Head of caudate nucleus (tissue), 42 donors: Measurements from ENCODE around the gene POTEH.
"Not testable (repeated sequence)": the region's sequence is repeated elsewhere in the genome, so short reads cannot be mapped to it uniquely, and the experiment has no call there.

Experiments used
- DNase-seq, 42 donors: peaks; one replicate each; pipeline versions ENCODE4 v3.0.0 to v3.0.0-alpha.2; 2020 to 2021; ENCODE audit warnings: mixed read lengths in 7 of 42
- intact Hi-C: fragments of 100-400 bp; cut with DNase I; formaldehyde crosslinking; loops from one replicate; pipeline ENCODE4 v1.15.0; 2022

The POTEH gene

DNA sequence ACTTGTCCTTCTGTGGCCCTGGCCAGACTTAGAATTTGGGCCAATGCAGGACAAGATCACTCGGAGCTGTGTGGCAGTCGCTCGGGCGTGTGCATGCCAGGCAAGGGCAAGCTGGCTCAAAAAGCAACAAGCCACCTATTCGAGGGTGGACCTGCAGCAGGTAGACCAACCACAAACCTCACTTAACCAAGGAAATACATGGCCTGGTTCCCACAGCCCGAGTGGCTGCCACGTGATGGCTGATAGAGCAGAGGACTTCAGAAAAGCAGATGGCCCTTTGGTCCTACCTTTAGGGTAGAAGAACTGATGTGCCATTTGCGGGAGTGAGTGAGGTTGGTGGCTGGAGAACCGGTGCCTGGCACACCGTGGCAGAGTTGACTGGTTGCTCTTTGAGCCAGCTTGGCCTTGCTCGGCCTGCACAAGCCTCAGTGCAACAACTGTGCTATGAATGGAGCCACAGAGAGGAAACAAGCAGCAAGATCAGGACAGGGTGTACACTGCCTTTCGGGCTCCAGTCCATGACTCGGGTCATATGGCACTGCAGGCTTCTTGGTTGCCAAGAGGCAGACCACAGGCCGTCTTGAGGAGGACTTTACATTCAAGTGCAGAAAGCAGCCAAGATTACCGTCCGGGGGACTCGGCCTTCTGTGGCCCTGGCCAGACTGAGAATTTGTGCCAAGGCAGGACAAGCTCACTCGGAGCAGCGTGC is 39.5 kb downstream of the POTEH start:
- intact Hi-C loops = not testable (repeated sequence)
- peak in 1 of 42 donors; percentile 27 for DNase-seq

DNA sequence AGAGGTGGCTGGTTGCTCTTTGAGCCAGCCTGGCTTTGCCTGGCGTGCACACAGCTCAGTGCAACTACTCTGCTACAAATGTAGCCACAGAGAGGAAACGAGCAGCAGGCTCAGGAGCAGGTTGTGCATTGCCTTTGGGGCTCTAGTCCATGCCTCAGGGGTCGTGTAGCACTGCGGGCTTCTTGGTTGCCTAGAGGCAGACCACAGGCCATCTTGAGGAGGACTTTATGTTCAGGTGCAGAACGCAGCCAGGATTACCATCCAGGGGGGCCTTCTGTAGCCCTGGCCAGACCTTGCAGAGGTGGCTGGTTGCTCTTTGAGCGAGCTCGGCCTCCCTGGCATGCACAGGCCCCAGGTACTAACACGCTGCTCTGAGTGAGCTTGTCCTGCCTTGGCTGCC is 41.2 kb downstream of the POTEH start:
- DNase-seq, intact Hi-C loops: not testable (repeated sequence)

DNA sequence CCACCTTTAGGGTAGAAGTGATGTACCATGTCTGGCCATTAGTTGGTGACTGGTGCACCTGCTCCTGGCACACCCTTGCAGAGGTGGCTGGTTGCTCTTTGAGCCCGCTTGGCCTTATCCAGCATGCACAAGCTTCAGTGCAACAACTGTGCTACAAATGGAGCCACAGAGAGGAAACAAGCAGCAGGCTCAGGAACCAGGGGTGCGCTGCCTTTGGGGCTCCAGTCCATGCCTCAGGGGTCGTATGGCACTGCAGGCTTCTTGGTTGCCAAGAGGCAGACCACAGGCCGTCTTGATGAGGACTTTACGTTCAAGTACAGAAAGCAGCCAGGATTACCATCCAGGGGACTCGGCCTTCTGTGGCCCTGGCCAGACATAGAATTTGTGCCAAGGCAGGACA is 44.6 kb downstream of the POTEH start:
- intact Hi-C loops, DNase-seq: not testable (repeated sequence)

DNA sequence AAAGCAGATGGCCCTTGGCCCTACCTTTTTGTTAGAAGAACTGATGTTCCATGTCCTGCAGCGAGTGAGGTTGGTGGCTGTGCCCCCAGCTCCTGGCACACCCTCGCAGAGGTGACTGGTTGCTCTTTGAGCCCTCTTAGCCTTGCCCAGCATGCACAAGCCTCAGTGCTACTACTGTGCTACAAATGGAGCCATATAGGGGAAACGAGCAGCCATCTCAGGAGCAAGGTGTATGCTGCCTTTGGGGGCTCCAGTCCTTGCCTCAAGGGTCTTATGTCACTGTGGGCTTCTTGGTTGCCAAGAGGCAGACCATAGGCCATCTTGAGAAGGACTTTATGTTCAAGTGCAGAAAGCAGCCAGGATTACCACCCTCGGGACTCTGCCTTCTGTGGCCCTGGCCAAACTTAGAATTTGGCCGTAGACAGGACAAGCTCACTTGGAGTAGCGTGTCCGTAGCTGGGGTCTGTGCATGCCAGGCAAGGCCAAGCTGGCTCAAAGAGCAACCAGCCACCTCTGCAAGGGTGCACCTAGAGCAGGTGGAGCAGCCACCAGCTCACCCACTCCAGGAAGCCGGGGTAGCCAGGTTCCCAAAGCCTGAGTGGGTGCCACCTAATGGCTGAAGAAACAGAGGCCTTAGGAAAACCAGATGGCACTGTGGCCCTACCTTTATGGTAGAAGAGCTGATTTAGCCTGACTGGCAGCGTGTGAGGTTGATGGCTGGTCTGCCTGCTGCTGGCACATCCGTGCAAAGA is 48.5 kb downstream of the POTEH start:
- DNase-seq, intact Hi-C loops: not testable (repeated sequence)

DNA sequence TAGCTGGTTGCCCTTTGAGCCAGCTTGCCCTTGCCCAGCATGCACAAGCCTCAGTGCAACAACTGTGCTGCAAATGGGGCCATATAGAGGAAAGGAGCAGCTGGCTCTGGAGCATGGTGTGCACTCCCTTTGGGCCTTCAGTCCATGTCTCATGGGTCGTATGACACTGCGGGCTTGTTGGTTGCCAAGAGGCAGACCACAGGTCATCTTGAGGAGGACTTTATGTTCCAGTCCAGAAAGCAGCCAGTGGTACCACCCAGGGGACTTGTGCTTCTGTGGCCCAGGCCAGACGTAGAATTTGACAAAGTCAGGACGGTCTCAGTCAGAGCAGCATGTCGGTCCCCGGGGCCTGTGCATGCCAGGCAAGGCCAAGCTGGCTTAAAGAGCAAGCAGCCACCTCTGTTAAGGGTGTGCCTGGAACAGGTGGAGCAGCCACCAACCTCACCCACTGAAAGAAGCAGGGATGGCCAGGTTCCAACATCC is 49.1 kb downstream of the POTEH start:
- intact Hi-C loops, DNase-seq: not testable (repeated sequence)

DNA sequence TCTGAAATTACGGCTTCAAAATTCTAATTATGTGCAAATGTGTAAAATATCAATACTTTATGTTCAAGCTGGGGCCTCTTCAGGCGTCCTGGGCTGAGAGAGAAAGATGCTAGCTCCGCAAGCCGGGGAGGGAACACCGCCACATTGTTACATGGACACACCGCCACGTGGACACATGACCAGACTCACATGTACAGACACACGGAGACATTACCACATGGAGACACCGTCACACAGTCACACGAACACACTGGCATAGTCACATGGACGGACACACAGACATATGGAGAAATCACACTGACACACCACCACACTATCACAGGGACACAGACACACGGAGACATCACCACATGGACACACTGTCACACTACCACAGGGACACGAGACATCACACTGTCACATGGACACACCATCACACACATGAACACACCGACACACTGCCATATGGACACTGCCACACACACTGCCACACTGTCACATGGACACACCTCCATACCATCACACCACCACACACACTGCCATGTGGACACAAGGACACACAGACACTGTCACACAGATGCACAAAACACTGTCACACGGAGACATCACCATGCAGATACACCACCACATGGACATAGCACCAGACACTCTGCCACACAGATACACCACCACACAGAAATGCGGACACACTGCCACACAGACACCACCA is 58.0 kb downstream of the POTEH start:
- peak in 1 of 42 donors; percentile 33 for DNase-seq
- intact Hi-C loops = not testable (repeated sequence)

DNA sequence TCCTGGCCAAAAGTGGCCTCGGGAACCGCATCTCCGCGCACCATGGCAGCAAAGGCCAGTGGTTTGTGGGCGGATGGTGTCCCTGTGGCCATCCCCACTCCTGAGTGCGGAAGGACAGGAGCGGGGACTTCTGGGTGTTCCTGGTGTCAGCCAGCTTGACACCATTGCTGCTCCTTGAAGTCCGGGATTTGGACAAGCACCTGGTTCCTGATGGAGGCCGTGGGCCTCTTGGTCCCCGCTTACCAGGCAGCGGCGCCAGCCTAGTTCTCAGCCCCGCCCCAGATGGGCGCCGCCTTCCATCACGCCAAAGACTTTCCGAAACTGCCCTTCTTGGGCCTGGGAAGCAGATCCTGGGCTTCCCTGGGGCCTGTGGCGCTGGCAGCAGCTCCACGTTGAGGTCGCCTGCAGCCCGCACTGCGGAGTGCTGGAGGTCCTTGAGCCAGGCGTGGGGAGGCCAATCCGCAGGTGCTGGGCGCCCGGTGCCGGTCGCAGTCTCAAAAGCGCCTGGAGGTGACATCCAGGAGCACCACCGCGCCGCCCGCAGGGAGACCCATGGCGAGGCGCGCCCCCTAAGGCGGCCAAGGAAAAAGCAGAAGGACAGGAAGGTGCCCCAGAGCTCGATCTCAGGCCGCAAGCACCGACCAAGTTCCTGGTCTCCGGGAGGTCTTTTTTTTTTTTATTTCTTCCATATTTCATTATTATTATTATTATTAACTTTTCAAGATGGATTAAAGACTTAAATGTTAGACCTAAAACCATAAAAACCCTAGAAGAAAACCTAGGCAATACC is 59.5 kb downstream of the POTEH start:
- intact Hi-C loops = not testable (repeated sequence)
- DNase-seq = peak in 2 of 42 donors; percentile 24 to 34

DNA sequence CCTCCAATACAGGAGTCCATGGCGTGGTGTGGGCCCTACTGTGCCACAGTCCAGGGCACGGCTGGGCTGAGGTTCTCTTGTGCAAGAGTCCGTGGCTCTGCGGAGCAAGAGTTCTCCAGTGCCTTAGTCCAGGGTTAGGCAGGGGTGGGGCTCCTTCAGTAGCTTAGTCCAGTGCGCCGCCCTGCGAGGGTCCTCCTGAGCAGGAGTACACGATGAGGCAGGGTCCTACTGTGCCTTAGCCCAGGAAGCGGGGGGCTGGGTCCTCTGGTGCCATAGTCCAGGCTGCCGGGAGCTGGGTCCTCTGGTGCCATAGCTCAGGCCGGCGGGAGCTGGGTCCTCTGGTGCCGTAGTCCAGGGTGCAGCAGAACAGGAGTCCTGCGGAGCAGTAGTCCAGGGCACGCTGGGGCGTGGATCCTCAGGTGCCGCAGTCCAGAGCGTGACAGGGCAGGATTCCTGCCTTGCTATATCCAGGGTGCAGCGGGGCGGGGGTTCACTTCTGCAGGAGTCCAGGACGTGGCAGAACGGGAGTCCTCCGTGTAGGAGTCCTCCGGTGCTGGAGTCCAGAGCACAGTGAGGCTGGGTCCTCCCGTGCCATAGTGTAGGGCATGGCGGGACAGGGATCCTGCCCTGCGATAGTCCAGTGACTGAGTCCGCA is 69.7 kb downstream of the POTEH start:
- intact Hi-C loops = not testable (repeated sequence)
- peak in 1 of 42 donors; percentile 25 for DNase-seq

DNA sequence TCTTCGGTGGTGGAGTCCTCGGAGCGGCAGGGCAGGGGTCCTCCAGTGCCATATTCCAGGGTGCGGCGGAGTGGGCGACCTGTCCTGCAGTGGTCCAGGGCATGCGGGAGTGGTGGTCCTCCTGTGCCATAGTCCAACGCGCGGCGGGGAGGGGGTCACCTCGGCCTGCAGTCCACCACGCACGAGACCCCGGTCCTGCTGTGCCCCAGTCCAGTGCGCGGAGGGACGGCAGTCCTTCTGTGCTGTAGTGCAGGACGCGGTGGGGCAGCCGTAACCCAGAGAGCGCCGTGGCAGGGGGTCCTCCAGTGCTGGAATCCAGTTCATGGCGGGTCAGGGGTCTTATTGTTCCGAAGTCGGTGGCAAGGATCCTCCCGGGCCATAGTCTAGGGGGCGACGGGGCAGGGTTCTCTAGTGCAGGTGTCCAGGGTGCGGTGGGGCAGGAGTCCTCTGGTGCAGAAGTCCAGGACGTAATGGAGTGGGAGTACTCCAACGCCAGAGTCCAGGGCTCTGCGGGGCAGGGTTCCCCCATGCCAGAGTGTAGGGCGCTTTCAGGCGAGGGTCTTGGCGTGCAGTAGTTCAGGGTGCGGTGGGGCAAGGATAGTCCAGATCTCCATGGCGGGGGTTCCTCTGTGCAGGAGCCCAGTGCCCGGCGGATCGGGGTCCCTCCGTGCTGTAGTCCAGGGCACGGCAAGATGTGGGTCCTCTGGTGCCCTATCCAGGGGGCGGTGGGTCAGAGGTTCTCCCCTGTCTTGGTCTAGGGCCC is 70.7 kb downstream of the POTEH start:
- DNase-seq = not testable (repeated sequence)

DNA sequence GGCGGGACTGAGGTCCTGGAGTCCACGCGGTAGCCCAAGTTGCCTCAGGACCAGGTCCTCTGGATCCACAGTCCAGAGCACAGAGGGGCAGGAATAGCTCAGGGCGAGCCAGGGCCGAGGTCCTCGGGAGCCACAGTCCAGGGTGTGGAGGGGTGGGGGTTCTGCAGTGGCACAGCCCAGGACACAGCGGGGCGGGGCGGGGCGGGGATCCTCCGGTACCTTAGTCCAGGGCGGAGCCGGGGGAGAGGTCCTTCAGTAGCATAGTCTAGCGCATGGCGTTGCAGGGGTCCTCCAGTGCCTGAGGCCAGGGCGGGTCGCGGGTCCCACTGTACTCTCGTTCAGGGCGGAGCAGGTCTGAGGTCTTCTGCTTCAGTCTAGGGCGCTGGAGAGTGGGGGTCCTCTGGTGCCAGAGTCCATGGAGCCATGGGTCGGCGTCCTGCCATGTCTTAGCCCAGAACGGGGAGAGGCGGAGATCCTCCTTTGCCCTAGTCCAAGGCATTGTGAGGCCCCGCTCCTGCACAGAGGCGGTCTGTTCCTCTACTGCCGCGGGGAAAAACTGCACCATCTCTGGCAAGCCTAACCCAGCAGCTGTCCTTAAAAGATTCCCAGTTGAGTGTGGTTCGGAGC is 71.4 kb downstream of the POTEH start:
- intact Hi-C loops = not testable (repeated sequence)
- peak in 3 of 42 donors; percentile 9 to 27 (median 26) for DNase-seq

More for the DNA sequence above, 70.7 kb downstream of the POTEH start:
- intact Hi-C loops = not testable (repeated sequence)

DNA sequence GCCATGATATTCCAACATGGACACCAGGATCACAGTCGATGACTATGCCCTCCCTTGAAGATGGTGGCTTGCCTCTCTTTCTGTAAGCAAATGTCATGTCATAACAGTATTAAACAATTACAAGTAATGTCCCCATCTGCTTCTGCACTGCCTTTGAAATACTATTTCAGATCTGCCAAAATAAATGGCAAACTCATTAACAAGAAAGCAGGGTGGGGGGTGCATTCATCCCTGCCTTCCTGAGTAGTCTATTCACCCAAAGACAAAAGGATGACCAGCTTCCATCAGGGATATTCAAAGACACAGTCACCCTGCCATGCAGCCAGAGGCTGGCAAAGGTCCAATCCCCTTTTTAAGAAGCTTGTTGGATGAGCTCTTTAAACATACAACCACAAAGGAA is 73.7 kb downstream of the POTEH start:
- peak in 1 of 42 donors; percentile 28 for DNase-seq
- intact Hi-C loops = not testable (repeated sequence)
